Measurements from ENCODE around the gene GRPEL2.

GRPEL2 gene, protein sequence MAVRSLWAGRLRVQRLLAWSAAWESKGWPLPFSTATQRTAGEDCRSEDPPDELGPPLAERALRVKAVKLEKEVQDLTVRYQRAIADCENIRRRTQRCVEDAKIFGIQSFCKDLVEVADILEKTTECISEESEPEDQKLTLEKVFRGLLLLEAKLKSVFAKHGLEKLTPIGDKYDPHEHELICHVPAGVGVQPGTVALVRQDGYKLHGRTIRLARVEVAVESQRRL

DNA sequence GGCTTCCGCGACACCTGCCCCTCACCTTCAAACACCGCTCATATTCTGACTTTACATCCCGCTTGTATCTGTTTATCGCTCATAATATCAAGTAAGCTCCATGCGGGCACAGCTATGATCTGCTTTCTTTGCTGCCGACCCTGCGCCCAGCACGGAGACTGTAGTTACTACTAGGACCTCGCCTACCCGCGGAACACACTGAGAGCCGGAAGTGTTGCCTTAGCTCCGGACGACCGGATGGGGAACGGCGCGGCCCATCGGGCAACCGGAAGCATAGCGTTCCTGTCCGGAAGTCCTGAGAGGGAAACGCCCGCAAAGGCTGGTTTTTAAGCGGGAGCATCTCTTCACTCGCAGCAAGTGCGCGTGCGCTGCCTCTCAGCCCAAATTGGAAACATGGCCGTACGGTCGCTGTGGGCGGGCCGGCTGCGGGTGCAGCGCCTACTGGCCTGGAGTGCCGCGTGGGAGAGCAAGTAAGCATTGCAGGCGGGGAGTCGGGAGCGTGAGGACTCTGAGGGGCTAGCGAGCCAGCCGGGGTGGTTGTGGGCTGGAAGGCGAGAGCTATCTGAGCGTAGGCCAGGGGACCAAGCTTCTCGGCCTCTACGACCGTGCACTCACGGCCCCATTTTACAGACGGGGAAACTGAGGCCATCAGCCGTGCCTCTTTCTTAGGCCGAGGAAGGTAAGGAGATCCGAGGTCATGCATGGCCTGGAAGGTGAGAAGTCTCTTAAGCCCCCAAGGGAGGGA is at the start of gene GRPEL2:
Gene GRPEL2 (plus strand): TSS at position 353 of the 745 bp plus-strand sequence. CDS start 41 bp downstream, at position 394.
- DNase-seq (ENCODE audit: low read depth in 2 of 3, low spot score in 2 of 3): peak; percentile 68 to 90 (median 75)

DNA sequence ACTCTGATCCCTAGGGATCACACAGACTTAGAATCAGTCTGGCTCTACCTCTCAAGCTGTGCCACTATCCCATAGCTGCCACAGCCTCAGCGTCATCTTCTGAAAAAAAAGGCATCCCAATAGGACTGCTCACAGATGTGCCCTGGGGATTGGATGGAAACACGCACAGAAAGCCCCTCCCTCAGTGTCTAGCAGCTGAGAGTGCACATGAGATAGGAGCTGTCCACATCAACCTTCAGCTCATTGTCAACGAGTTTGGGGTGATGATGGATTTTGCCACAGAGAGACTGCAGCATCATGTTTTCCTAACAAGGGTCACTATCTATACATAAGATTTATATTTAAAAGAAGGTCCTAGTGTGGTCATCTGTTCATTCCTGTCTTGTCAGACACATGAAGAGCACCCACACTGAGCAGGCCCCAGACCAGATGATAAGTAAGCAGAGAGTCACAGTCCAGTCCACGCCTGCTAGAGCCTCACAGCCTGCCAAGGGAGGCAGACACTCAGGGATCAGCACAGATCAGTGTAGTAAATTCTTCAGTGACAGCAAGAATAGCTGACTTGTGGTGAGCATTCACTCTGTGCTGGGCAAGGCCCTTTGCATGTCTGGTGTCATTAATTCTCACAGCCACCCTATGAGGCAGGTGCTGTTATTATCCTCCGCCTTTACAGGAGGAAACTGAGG is 47.8 kb upstream of the GRPEL2 start:
- DNase-seq (ENCODE audit: low read depth in 2 of 3, low spot score in 2 of 3): no peak

DNA sequence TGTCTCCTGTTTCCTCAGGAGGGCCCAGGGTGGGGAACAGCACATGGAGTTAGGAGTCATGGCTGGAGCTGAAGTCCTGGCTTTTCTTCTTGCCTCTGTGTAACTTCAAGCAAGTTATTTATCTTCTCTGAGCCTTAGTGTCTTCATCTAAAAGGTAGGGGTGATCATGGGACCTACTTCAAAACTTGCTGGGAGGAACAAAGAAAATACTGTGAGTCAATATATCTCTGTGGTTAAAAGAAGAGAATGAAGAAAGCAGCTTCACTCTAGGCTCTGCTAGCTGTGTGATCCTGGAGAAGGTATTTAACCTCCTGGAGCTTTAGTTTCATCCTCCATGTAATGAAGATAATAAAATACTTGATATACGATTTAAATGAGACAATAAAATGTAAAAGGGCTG is 47.1 kb upstream of the GRPEL2 start:
- DNase-seq (ENCODE audit: low read depth in 2 of 3, low spot score in 2 of 3): no peak

DNA sequence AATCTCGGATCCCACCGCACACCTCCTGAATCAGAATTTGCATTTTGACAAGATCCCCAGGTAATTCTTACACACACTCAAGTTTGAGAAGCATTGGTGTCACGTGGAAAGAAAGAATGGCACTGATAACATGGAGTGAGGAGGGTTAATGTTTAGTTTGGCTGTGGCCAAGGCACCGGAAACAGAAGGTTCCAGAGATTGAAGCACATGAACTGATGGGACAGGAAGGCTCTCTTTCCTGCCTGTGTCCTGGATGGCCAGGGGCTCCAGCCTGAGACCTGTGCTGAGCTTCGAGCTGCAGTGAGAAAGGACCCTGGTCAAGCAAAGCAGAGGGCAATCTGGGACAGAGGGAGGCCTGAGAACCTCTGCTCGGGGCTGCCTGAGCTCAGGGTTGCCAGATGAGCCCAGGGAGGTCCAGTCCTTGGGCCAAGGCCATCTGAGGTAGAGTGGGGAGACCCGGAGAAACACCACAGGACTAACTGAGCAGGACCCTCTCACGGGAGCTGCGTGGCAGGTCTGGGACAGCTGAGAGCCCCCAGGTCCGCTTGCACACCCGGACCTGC is 46.4 kb upstream of the GRPEL2 start:
- DNase-seq (ENCODE audit: low read depth in 2 of 3, low spot score in 2 of 3): no peak

DNA sequence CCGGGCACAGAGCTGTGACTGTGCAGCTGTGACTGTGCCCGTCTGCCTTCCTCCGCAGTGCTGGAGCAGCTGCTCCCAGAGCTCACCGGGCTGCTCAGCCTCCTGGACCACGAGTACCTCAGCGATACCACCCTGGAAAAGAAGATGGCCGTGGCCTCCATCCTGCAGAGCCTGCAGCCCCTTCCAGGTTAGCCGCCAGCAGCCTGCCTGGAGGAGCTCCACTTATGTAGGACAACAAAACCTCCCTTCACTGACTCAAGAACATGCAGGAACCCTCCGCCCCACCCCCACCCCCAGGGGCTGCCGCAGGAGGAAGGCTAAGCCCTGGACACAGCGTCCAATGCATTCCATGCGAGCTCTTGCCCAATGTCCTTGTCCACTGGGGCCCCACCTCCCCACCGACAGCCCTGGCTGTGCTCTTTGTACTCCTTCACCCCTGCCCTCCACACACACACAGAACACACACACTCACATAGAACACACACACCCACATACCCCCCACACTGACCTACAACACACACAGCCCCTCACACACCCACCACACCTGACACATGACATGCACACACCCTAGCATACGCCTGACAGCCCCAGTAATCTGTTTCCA is 45.7 kb upstream of the GRPEL2 start:
- no peak for DNase-seq (ENCODE audit: low read depth in 2 of 3, low spot score in 2 of 3)

DNA sequence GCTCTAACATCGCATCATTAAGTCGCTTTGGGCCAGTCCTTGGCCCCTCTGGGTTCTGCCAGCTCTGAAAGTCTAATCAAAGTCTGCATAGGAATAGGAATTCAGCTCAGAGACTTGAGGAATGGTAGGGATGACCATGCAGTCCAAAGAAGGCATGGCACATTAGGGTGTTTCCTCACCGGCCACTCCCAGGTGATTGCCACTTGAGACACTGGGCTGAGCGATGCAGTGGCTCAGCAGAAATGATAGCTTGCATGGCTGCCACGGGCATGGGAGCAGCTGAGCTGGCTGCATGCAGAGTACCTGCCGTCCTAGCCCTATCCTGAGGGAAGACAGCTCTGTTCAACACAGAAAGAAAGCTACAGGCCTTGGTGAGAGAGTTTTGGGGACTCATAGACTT is 44.9 kb upstream of the GRPEL2 start:
- DNase-seq (ENCODE audit: low read depth in 2 of 3, low spot score in 2 of 3): no peak

DNA sequence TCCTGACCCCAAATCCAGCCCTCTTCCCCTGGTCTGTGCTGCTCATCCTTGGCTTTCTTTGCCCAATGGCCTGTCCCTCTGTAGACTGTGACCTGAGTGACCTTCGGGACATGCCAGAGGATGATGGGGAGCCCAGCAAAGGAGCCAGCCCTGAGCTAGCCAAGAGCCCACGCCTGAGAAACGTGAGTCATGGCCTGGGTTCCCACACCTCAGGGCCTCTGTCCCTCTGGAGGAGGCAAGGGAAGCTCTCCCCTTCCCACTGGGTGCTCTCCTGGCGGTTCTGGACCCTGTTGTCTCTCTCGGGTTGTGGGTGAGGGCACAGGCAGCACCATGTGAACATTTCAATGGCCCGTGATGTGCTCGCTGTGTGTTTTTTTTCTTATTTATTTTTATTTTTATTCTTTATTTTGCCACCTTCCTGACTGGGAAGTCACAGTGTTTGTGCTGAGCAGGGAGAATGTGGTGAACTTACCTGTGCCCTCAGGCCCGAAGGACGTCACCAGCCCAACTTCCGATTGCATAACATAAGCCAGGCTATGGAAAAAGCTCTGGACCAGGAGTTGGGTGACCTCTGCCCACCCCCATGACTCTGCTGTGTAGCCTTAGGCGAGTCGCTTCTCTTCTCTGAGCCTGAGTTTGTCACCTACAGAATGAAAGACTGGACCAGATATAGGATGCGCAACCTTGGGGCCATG is 44.1 kb upstream of the GRPEL2 start:
- no peak for DNase-seq (ENCODE audit: low read depth in 2 of 3, low spot score in 2 of 3)

DNA sequence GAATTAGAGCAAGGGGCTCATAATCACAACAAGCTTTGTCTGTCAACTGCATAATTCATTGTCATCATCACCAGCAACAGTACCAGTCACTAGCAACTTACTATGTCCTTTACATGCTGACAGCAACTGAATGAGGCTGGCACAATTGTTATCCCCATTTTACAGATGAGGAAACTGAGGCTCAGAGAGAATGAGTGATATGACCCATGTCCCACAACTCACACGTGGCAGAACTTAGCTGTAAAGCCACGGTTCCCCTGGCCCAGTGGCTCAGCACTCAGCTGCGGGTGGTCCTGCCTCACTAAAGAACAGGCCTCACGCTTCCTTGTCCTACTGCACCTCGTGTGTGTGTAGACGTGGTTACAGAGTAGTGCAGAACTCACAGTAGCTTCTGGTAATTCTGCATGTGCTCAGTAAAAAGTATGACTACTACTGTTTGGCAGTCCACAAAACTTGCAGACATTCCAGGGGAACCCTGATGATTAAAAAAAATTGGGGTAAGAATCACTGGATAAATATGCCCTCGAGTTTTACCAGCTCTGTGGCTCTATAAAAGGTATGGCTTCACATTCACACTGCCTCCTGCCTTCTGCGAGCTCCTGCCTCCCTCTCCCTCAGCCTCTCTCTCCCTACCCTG is 43.4 kb upstream of the GRPEL2 start:
- no peak for DNase-seq (ENCODE audit: low read depth in 2 of 3, low spot score in 2 of 3)

DNA sequence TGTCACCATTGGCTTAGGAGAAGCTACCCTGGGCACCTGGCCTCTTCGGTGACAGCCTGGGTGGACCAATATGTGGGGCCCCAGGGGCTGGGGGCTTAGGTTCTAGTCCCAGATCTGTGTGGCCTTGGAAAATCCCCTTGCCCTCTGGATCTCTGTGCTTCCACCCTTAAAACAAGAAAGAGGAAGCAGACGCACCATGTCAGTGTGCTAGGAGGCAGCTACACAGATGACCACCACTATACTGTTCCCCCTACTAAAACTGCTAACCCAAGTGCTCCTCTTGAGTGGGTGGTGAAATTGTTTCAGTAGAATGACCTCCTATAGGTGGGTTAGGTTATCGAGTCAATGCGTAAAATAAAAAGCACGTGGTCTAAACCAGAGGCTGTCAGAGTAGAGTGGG is 42.7 kb upstream of the GRPEL2 start:
- no peak for DNase-seq (ENCODE audit: low read depth in 2 of 3, low spot score in 2 of 3)

DNA sequence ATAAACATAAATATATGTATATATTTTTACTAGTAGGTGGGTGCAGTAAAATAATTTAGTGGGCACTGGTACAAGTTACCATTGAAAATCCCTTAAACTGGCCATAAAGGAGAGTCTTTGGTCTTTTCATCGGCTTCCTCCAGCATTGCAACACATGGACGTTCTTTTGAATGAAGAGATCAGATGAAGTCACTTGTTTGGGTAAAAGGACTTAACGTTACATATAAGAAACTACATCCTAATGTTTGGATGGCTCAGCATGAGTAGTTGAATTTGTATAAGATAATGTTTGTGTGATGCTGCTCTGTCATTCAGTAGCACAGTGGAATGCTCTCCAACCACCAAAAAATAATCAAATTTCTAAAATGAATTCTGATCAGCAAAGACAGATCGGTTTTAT is 42.1 kb upstream of the GRPEL2 start:
- DNase-seq (ENCODE audit: low read depth in 2 of 3, low spot score in 2 of 3): no peak

DNA sequence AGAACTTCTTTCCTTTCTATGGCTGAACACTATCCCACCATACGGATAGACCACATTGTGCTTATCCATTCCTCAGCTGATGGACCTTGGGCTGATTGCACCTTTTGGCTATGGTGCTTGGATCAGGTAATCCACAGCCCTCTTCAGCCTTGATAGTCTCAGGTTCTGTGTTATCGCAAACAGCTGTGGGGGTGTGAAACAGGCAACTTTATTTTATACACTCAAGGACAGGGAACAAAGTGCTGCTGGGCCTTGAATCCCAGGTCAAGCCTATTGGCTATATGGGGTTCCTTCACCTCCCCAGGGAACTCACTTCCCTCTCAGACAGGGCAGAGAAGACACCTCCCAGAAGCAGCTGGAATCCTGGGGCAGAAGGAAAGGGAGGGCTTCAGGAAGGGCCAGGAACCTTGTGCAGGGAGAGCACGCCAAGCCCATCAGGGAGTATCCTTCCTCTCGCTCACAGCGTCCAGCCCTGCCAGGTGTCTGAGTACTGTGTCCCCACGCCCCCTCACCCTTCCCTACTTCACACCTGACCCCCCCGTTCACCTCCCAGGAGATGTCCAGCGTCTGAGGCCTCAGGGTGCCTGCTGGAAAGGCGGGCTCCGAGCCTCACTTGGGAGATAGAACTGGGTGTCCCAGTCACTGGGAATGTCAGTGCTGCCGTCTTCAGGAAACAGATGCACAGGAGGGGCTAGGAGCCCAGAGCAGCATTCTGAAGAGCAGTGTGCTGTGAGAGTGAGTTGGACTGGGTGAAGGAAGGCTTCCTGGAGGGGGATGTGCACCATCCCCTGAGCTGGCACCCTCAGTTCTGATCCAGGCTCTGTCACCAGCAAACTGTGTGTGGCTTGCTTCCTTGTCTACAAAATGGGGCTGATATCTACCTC is 40.9 kb upstream of the GRPEL2 start:
- no peak for DNase-seq (ENCODE audit: low read depth in 2 of 3, low spot score in 2 of 3)

DNA sequence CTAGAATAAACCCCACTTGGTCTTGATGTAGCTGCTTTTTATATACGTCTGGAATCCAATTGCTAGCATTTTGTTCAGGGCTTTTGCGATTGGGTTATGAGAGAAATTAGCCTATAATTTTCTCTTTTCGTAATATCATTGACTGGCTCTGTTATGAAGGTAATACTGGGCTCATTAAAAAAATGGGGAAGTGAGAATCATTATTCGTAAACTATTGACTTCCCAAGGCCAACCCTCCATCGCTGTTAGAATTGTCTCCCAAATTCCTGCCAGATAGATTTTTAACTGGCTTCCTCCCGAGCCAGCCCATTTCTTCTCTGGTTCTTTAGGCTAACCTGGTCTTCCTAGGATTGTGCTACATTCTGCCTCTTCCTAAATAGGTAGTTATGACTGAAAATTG is 35.9 kb upstream of the GRPEL2 start:
- no peak for DNase-seq (ENCODE audit: low read depth in 2 of 3, low spot score in 2 of 3)

DNA sequence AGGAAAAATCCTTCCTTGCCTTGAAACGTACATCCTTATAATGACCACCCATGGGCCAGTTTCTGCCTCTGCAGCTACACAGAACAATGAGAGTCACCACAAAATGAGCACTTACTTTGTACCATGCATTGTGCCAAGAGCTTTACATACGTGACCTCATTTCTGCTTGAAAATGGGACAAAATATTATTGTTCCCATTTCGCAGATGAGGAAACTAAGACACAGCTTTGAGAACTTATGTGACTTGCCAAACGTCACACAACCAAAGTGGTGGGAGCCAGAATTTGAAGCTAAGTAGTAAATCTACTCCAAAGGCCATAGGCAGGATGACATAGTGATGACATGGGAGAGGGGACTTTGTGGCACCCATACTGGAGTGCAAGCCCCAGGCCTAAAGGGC is 34.8 kb upstream of the GRPEL2 start:
- no peak for DNase-seq (ENCODE audit: low read depth in 2 of 3, low spot score in 2 of 3)

DNA sequence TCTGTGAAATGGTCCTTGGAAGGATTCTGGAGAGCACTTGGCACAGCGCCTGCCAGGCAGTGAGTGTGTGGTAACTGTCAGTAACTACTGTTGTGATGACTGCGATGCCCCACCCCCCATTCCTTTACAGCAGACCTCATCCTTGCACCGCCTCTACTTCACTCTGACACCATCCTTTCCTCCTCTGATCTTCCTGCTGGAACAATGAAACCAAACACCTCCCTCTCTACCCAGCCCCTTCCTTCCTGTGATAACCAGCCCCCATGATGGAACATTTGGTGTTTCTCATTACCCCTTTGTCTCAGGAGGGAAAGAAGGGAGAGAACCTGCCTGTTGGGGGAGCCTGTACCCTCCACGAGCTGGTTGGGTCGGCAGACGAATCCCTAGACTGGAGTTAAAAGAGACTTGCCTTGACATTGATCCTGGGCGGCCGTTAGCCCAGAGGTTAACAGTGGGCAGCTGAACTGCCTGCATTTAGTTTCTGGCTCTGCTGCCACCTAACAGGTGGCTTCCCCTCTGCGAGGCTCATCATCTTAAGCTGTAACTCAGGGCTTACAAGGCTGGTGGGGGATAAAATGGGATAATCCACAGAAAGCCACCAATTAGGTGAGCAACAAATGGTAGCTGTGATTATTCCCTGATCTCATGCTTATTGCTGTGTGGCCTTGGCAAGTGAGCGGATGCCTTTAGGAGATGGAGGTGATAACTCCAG is 34.2 kb upstream of the GRPEL2 start:
- no peak for DNase-seq (ENCODE audit: low read depth in 2 of 3, low spot score in 2 of 3)

DNA sequence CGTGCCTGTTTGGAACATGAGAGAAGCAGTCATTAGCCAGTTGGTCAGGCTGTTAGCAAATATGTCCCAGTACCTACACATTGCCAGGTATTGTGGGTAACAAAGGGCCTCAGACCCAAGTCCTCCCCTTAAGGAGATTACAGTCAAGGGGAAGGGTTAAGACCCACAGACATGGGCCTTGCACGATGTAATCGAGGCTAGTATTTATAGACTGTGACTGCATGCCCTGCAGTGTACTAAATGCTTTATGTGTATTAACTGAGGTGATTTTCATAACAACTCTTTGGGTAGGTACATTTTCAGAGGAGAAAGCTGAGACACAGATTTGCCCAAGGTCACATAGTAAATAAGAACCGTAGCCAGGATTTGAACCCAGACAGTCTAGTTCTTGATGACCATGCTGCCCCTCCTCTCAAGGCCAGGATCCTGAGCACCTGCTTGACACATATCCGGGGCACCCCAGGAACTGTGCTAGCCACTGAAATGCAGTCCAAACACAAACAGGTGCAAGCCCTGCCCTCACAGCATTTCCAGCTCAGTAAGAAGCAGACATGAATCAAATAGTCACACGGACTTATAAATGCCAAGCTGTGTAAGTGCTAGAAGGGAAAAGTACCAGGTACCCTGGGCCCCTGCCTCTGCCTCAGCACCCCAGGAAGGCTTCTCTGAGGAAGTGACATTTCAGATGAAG is 32.0 kb upstream of the GRPEL2 start:
- DNase-seq (ENCODE audit: low read depth in 2 of 3, low spot score in 2 of 3): no peak

DNA sequence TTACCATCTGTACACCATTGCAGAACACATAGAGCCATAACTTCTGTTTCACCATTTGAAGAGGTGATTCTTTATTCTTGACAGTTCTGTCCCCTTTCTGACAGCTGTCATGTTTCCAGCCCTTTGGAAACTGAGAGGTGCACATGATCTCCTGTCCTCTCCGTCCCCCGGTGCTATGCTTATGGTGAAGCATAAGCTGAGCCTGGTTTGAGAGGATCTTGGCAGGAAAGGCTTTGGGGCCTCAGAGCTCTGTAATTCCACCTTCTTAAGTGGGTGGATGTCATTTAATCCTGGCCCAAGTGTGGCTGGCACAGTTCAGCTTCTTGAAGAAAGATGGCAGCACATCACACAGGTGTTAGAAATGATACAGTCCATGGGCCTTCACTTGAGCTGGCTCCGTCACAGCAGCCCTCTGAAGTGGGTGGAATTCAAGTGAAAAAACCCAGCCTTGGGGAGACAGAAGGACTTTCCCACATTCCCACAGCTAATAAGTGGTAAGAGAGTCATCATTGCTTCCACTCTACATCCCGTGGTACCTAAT is 30.7 kb upstream of the GRPEL2 start:
- DNase-seq (ENCODE audit: low read depth in 2 of 3, low spot score in 2 of 3): no peak

DNA sequence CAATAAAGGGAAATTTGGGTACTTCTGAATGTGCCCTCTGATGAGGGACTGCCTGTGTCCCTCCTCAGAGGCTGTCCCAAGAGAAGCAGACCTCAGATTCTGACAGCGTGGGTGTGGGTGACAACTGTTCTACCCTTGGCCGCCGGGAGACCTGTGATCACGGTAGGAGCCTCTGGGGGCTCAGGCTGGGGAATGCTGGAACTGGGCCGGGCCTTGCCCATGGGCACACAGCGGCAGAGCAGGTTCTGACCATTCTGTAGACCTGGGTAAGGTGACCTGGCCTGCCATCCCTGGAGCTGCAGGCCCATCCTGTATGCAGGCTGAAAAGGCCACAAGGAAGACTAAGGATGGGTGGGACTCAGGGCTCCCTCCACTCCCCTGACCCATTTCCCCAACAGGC is 29.5 kb upstream of the GRPEL2 start:
- DNase-seq (ENCODE audit: low read depth in 2 of 3, low spot score in 2 of 3): no peak
